Measurements from ENCODE around the gene ARHGAP11B.
A peak's percentile ranks its signal among the peaks of the same experiment; 100 is the strongest.
"Not testable (repeated sequence)": the region's sequence is repeated elsewhere in the genome, so short reads cannot be mapped to it uniquely, and the experiment has no call there.

The ARHGAP11B gene

GRCh38 chr15:30625436-30626193, at the start of gene ARHGAP11B:
Gene ARHGAP11B, plus strand, starts transcription at chr15:30626128.
- peak; percentile 95 for DNase-seq (ENCODE audit: extremely low read depth, low read depth)

GRCh38 chr15:30579394-30579970, 46.4 kb upstream of the ARHGAP11B start:
- not testable (repeated sequence) for DNase-seq (ENCODE audit: extremely low read depth, low read depth)

- not testable (repeated sequence) for DNase-seq (ENCODE audit: extremely low read depth, low read depth)
Measured at GRCh38 chr15:30580716-30581115, 45.2 kb upstream of the ARHGAP11B start.

- DNase-seq (ENCODE audit: extremely low read depth, low read depth), result not testable (repeated sequence)
Measured at GRCh38 chr15:30598953-30599352, 27.0 kb upstream of the ARHGAP11B start.

GRCh38 chr15:30603796-30604195, 22.1 kb upstream of the ARHGAP11B start, which contains the start of gene GOLGA8H:
Gene GOLGA8H, plus strand, starts transcription at chr15:30604028. Its CDS starts 98 bp downstream, at chr15:30604126.
- not testable (repeated sequence) for DNase-seq (ENCODE audit: extremely low read depth, low read depth)

- not testable (repeated sequence) for DNase-seq (ENCODE audit: extremely low read depth, low read depth)
Measured at GRCh38 chr15:30612271-30612670, 13.7 kb upstream of the ARHGAP11B start.

GRCh38 chr15:30621342-30621741, 4.6 kb upstream of the ARHGAP11B start:
- DNase-seq (ENCODE audit: extremely low read depth, low read depth), result not testable (repeated sequence)

- not testable (repeated sequence) for DNase-seq (ENCODE audit: extremely low read depth, low read depth)
Measured at GRCh38 chr15:30626194-30626565, 252 bp downstream of the ARHGAP11B start.

- not testable (repeated sequence) for DNase-seq (ENCODE audit: extremely low read depth, low read depth)
Measured at GRCh38 chr15:30626632-30627031, 704 bp downstream of the ARHGAP11B start.

- DNase-seq (ENCODE audit: extremely low read depth, low read depth), result no peak
Measured at GRCh38 chr15:30650012-30650929, 24.3 kb downstream of the ARHGAP11B start.

- DNase-seq (ENCODE audit: extremely low read depth, low read depth), result peak; percentile 13
Measured at GRCh38 chr15:30661154-30661553, 35.2 kb downstream of the ARHGAP11B start.

GRCh38 chr15:30669621-30670020, 43.7 kb downstream of the ARHGAP11B start:
- DNase-seq (ENCODE audit: extremely low read depth, low read depth), result not testable (repeated sequence)

GRCh38 chr15:30670056-30670455, 44.1 kb downstream of the ARHGAP11B start:
- DNase-seq (ENCODE audit: extremely low read depth, low read depth), result no peak

- no peak for DNase-seq (ENCODE audit: extremely low read depth, low read depth)
Measured at GRCh38 chr15:30671309-30671708, 45.4 kb downstream of the ARHGAP11B start.

- DNase-seq (ENCODE audit: extremely low read depth, low read depth), result no peak
Measured at GRCh38 chr15:30675126-30675525, 49.2 kb downstream of the ARHGAP11B start.

- not testable (repeated sequence) for DNase-seq (ENCODE audit: extremely low read depth, low read depth)
Measured at GRCh38 chr15:30675891-30676290, 50.0 kb downstream of the ARHGAP11B start.

- not testable (repeated sequence) for DNase-seq (ENCODE audit: extremely low read depth, low read depth)
Measured at GRCh38 chr15:30680997-30681396, 55.1 kb downstream of the ARHGAP11B start.

GRCh38 chr15:30685709-30686285, 59.9 kb downstream of the ARHGAP11B start:
- DNase-seq (ENCODE audit: extremely low read depth, low read depth), result not testable (repeated sequence)

GRCh38 chr15:30686651-30687050, 60.7 kb downstream of the ARHGAP11B start:
- not testable (repeated sequence) for DNase-seq (ENCODE audit: extremely low read depth, low read depth)

Data from NCI-H460 (cell line).